Thyroid gland (tissue), 4 donors: ENCODE results near the gene RAB29. TPM values are rescaled to one million over a fixed set of nuclear protein-coding genes. Genes with fewer than 3 reads are reported as not detected.

Source experiments
- DNase-seq, 2 donors: peaks; one replicate each; pipeline ENCODE4 v3.0.0-alpha.2; 2019
- H3K27ac ChIP-seq, 3 donors: fragments of 200-600 bp; sonication (generic); 1 replicate in 2 of 3; 2 replicates in 1 of 3; pipeline ENCODE4 v1.5.1; 2016 to 2019; ENCODE audit warnings: mild to moderate bottlenecking in 1 of 3, moderate library complexity in 1 of 3
- H3K27me3 ChIP-seq: fragments of 200-600 bp; sonication (generic); one replicate; pipeline ENCODE4 v1.5.1; 2019
- H3K36me3 ChIP-seq, 2 donors: fragments of 200-600 bp; sonication (generic); one replicate each; pipeline ENCODE4 v1.5.1; 2016 to 2019
- H3K4me1 ChIP-seq, 2 donors: fragments of 200-600 bp; sonication (generic); one replicate each; pipeline ENCODE4 v1.5.1; 2017 to 2019
- H3K4me3 ChIP-seq, 3 donors: fragments of 200-600 bp; sonication (generic); replicated peaks in 1 of 3; 1 replicate in 2 of 3; 2 replicates in 1 of 3; pipeline ENCODE4 v1.5.1; 2016; ENCODE audit warnings: mild to moderate bottlenecking in 1 of 3
- H3K9me3 ChIP-seq: fragments of 200-600 bp; sonication (generic); one replicate; pipeline ENCODE4 v1.5.1; 2017
- CTCF ChIP-seq, 6 experiments: fragments of 200-600 bp in 3 of 6; fragments of 450-650 bp in 3 of 6; sonication (generic) in 3 of 6; IDR thresholded peaks; one replicate each; pipeline ENCODE4 v1.5.1; 2016 to 2019; ENCODE audit warnings: antibody characterized with exemption in 6 of 6, mild to moderate bottlenecking in 2 of 6, inconsistent platforms in 1 of 6, moderate library complexity in 1 of 6
- POLR2A ChIP-seq, 2 donors: fragments of 450-650 bp; IDR thresholded peaks; one replicate each; pipeline ENCODE4 v1.6.1; 2017; ENCODE audit warnings: antibody characterized with exemption in 2 of 2, mild to moderate bottlenecking in 2 of 2, moderate library complexity in 1 of 2
- WGBS, 2 donors: methylation state at CpG; one replicate each; pipeline ENCODE4 v1.1.5; 2017; 5-methylcytosine and 5-hydroxymethylcytosine counted together
- intact Hi-C: fragments of 100-400 bp; cut with DNase I; formaldehyde crosslinking; loops from one replicate; pipeline ENCODE4 v1.15.1; 2023
- total RNA-seq, 4 donors: library from RNA; depleted of rRNA; stranded (reverse); fragments of >200 nt; gene quantifications; one replicate each; pipeline ENCODE4 v1.2.3, GENCODE V29; 2016

Gene RAB29
- total RNA-seq, 4 donors from 2014 or later, result 52.4 to 78.1 (median 58.9) TPM

DNA sequence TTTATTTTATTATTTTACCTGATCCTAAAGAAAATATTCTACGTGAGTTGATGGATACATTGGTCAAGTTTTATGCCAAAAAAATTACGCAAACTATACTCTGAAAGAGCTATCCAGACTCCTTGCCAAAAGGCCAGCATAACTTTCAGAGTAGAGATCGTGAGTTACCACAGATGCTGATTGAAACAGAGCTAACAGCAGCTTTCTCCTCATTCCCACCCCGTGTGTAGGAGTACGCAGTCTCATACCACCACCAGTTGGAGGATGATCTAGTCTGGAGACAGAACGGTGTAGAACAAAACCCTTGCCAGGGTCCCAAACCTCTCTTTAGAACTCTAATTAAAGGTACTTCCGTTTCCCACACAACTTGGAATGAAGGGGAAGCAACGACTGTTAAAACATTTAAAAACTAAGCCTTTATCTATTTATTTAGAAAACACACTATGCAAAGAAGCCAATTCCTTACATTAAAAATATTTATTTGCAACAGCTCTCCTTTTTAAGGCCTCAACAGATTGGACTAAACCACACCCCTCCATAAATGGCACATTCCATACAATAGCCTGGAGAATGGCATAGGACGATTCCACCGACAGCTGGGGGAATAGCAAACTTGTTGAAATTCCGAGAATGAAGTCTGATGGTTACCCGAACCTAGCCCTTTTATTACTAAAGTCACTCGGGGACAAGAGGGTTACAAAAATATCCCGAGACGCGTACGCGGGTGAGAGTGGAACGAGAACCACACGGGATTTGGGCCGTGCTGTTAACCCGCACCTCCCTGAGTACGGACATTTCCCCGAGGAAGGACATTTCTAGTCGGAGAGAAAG is 26.7 kb downstream of the RAB29 start:
- TF ChIP-seq POLR2A (IDR thresholded peaks at IDR 0.05) (no peak), CTCF (IDR thresholded peaks at IDR 0.05) (no peak)
- Histone ChIP-seq H3K9me3 (no peaks in the 10 kb centered on the region), H3K4me1 (peaks cover 39 to 40% of the 10 kb centered on the region in 2 donors), H3K4me3 (peak overlapping the region; percentile 57 to 94 (median 93)), H3K27ac (peak overlapping the region; percentile 96 to 99 (median 98)), H3K36me3 (no peaks in the 10 kb centered on the region), H3K27me3 (no peaks in the 10 kb centered on the region)
- DNase-seq, result no peak
- 1% methylated on average over 22 to 25 of the region's 25 CpGs for WGBS, 2 donors
- intact Hi-C loops, result no loop called here

GRCh38 chr1:205746757-205747412 is 28.4 kb downstream of the RAB29 start:
- Histone ChIP-seq H3K4me1 (peaks cover 41 to 47% of the 10 kb centered on the region in 2 donors), H3K36me3 (no peaks in the 10 kb centered on the region), H3K27ac (peak overlapping the region; percentile 18 to 62 (median 31))

DNA sequence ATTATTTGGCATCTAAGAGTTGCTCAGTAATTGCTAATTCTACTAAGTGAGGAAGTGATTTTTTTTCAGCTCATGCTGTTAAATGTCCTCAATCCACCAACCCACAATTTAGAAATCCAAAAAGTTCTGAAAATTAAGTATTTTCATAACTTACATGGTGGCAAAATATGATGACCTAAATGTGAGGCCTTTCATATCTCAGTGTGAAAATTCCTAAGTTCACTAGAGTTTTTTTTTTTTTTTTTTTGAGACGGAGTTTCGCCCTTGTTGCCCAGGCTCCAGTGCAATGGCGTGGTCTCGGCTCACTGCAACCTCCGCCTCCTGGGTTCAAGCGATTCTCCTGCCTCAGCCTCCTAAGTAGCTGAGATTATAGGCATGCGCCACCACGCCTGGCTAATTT is 30.9 kb downstream of the RAB29 start:
- peaks cover 0 to 4% of the 10 kb centered on the region in 2 donors for H3K36me3 ChIP-seq
- no peak overlapping the region for H3K4me3 ChIP-seq
- H3K27ac ChIP-seq, result no peak overlapping the region
- intact Hi-C loops, result no loop called here
- WGBS, 2 donors, result 93 to 98% methylated on average over 8 of the region's 8 CpGs
- TF ChIP-seq POLR2A (IDR thresholded peaks at IDR 0.05) (no peak), CTCF (IDR thresholded peaks at IDR 0.05) (no peak)
- H3K9me3 ChIP-seq, result no peaks in the 10 kb centered on the region
- peaks cover 44 to 48% of the 10 kb centered on the region in 2 donors for H3K4me1 ChIP-seq
- no peak for DNase-seq
- H3K27me3 ChIP-seq, result no peaks in the 10 kb centered on the region

More at GRCh38 chr1:205746757-205747412, 28.4 kb downstream of the RAB29 start:
- no peak for DNase-seq
- H3K9me3 ChIP-seq, result no peaks in the 10 kb centered on the region
- intact Hi-C loops, result no loop called here
- WGBS, 2 donors, result 51 to 62% methylated on average over 5 of the region's 5 CpGs
- H3K4me3 ChIP-seq, result no peak overlapping the region
- TF ChIP-seq POLR2A (IDR thresholded peaks at IDR 0.05) (no peak), CTCF (IDR thresholded peaks at IDR 0.05) (no peak)
- no peaks in the 10 kb centered on the region for H3K27me3 ChIP-seq

DNA sequence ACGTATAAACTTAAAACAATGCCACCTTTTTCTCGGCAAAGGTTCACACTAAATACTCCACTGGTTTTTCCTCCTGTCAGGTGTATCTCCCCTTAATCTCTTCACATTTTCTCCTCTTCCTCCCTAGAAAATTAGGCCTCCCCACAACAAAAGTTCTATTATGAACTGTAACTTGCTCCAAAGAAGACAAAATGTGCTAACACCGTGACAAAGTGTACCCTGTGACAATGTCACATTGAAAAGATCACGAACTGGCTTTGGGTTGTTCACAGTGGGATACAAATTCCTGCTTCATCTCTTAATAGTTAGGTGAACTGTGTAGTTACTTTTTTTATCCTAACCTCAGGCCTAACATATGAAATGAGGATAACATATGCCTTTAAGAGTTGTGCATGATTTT is 31.3 kb downstream of the RAB29 start:
- WGBS, 2 donors, result 30 to 34% methylated on average over 4 of the region's 4 CpGs
- intact Hi-C loops, result no loop called here
- H3K27ac ChIP-seq, result peak overlapping the region in 2 of 3 donors; percentile 12 to 31
- no peaks in the 10 kb centered on the region for H3K9me3 ChIP-seq
- peaks cover 0 to 4% of the 10 kb centered on the region in 2 donors for H3K36me3 ChIP-seq
- H3K4me3 ChIP-seq, result no peak overlapping the region
- H3K4me1 ChIP-seq, result peaks cover 44 to 48% of the 10 kb centered on the region in 2 donors
- TF ChIP-seq CTCF (IDR thresholded peaks at IDR 0.05) (no peak), POLR2A (IDR thresholded peaks at IDR 0.05) (no peak)
- no peaks in the 10 kb centered on the region for H3K27me3 ChIP-seq
- no peak for DNase-seq

- intact Hi-C loops, result no loop called here
- Histone ChIP-seq H3K27me3 (no peaks in the 10 kb centered on the region), H3K9me3 (no peaks in the 10 kb centered on the region), H3K27ac (no peak overlapping the region), H3K4me3 (no peak overlapping the region), H3K36me3 (peaks cover 0 to 4% of the 10 kb centered on the region in 2 donors), H3K4me1 (peaks cover 31 to 35% of the 10 kb centered on the region in 2 donors)
- no peak for DNase-seq
- 69 to 83% methylated on average over 1 of the region's 1 CpG for WGBS, 2 donors
- TF ChIP-seq POLR2A (IDR thresholded peaks at IDR 0.05) (no peak), CTCF (IDR thresholded peaks at IDR 0.05) (no peak)
Observed at GRCh38 chr1:205741681-205742080, 33.6 kb downstream of the RAB29 start.
